Hepatocyte (in vitro differentiated cells): ENCODE measurements around the gene FBLN1. TPM values are rescaled to one million over a fixed set of nuclear protein-coding genes. Genes with fewer than 3 reads are reported as not detected.

Experiments
- DNase-seq: peaks from one replicate; pipeline ENCODE4 v3.0.0-alpha.2; 2016; ENCODE audit warnings: low spot score
- H2AFZ ChIP-seq: fragments of 200-600 bp; sonication (generic); 2 replicates; pipeline ENCODE4 v1.6.0; 2016; ENCODE audit warnings: antibody characterized with exemption, mild to moderate bottlenecking
- H3K27ac ChIP-seq: fragments of 200-600 bp; sonication (generic); 2 replicates; pipeline ENCODE4 v1.5.1; 2016; ENCODE audit warnings: mild to moderate bottlenecking
- H3K27me3 ChIP-seq: fragments of 200-600 bp; sonication (generic); 2 replicates; pipeline ENCODE4 v1.6.1; 2016
- H3K36me3 ChIP-seq: fragments of 200-600 bp; sonication (generic); replicated peaks from 2 replicates; pipeline ENCODE4 v1.5.1; 2016; ENCODE audit warnings: low read depth; ENCODE audit not compliant: insufficient read depth
- H3K4me1 ChIP-seq: fragments of 200-600 bp; sonication (generic); 2 replicates; pipeline ENCODE4 v1.5.1; 2016; ENCODE audit warnings: mild to moderate bottlenecking, moderate library complexity; ENCODE audit not compliant: insufficient read depth
- H3K4me2 ChIP-seq: fragments of 200-600 bp; sonication (generic); 2 replicates; pipeline ENCODE4 v1.6.0; 2016
- H3K4me3 ChIP-seq: fragments of 200-600 bp; sonication (generic); 2 replicates; pipeline ENCODE4 v1.5.1; 2016; ENCODE audit warnings: mild to moderate bottlenecking
- H3K79me2 ChIP-seq: fragments of 200-600 bp; sonication (generic); 2 replicates; pipeline ENCODE4 v1.6.0; 2017; ENCODE audit warnings: mild to moderate bottlenecking
- H3K9me2 ChIP-seq: fragments of 200-600 bp; sonication (generic); replicated peaks from 2 replicates; pipeline ENCODE4 v1.6.0; 2017; ENCODE audit warnings: mild to moderate bottlenecking; ENCODE audit not compliant: insufficient read depth
- H3K9me3 ChIP-seq: fragments of 200-600 bp; sonication (generic); 2 replicates; pipeline ENCODE4 v1.5.1; 2016; ENCODE audit warnings: low read depth, mild to moderate bottlenecking
- H4K20me1 ChIP-seq: fragments of 200-600 bp; sonication (generic); 2 replicates; pipeline ENCODE4 v1.6.0; 2016; ENCODE audit warnings: mild to moderate bottlenecking; ENCODE audit not compliant: insufficient read depth, poor library complexity, severe bottlenecking
- EZH2 ChIP-seq: fragments of 200-600 bp; sonication (generic); IDR thresholded peaks from 2 replicates; pipeline ENCODE4 v1.6.1; 2016; ENCODE audit warnings: antibody characterized with exemption, mild to moderate bottlenecking, borderline replicate concordance
- EZH2phosphoT487 ChIP-seq: fragments of 200-600 bp; sonication (generic); IDR thresholded peaks from one replicate; pipeline ENCODE4 v1.6.1; 2018; ENCODE audit warnings: antibody characterized with exemption, mild to moderate bottlenecking, low read depth, moderate library complexity; ENCODE audit not compliant: unreplicated experiment, severe bottlenecking
- WGBS: methylation state at CpG from one replicate; pipeline ENCODE4 v1.1.6; 2016; ENCODE audit warnings: low lambda C conversion rate; ENCODE audit errors: missing lambda C conversion rate; 5-methylcytosine and 5-hydroxymethylcytosine counted together
- polyA plus RNA-seq: library from polyadenylated mRNA; unstranded; fragments of >200 nt; fragmentation: Nextera tagmentation; extraction: Ambion mirVana; gene quantifications from 2 replicates; pipeline ENCODE4 v1.2.1, GENCODE V29; 2016
- total RNA-seq: library from RNA; depleted of rRNA; stranded (reverse); fragments of >200 nt; gene quantifications from 2 replicates; pipeline ENCODE4 v1.2.3, GENCODE V29; 2014
- TF ChIP-seq, protein P1 (sequence below): fragments of 200-600 bp; sonication (generic); IDR thresholded peaks from 2 replicates; pipeline ENCODE4 v1.5.1; 2016; ENCODE audit warnings: antibody characterized with exemption, mild to moderate bottlenecking; ENCODE audit not compliant: poor library complexity

FBLN1 gene
- total and polyA plus RNA-seq, 2 experiments from 2014 or later, result 201 to 669 TPM

DNA sequence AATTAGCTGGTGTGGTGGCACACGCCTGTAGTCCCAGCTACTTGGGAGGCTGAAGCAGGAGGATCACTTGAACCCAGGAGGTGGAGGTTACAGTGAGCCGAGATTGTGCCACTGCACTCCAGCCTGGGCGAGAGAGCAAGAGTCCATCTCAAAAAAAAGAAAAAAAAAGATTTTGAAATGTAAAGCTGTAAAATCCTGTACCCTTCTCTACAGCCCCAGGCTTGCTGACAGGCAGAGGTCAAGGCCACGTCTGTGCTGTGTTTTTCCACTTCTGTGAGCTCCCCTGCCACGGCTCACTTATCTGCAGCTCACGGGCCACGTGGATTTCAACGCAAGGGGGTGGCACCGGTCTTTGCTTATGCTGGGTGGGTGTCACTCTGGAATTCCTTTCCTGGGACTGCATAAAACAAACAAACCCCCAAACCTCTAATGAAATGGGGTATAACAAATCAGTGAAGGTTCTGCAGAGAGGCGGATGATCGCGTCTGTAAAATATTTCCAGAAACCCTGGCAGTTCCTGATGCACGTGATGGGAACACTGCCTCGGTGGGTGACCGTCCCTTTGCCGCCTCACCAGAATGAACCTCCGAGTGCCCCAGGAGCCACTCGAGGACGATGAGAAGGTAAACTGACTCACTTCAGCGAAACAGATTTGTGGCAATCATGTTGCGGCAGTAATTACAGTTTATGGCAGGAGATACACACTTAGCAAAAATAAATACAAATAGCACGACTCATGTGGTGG lies 125.0 kb downstream of the FBLN1 start:
- no peaks in the 10 kb centered on the region for H3K36me3 ChIP-seq
- H3K4me1 ChIP-seq, result peaks cover 5% of the 10 kb centered on the region
- no peak for TF ChIP-seq EZH2phosphoT487
- no peak for TF ChIP-seq EZH2
- TF ChIP-seq, protein P1, sequence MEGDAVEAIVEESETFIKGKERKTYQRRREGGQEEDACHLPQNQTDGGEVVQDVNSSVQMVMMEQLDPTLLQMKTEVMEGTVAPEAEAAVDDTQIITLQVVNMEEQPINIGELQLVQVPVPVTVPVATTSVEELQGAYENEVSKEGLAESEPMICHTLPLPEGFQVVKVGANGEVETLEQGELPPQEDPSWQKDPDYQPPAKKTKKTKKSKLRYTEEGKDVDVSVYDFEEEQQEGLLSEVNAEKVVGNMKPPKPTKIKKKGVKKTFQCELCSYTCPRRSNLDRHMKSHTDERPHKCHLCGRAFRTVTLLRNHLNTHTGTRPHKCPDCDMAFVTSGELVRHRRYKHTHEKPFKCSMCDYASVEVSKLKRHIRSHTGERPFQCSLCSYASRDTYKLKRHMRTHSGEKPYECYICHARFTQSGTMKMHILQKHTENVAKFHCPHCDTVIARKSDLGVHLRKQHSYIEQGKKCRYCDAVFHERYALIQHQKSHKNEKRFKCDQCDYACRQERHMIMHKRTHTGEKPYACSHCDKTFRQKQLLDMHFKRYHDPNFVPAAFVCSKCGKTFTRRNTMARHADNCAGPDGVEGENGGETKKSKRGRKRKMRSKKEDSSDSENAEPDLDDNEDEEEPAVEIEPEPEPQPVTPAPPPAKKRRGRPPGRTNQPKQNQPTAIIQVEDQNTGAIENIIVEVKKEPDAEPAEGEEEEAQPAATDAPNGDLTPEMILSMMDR, result no peak
- H3K27ac ChIP-seq, result no peak overlapping the region
- DNase-seq, result no peak
- 73% methylated on average over 22 of the region's 22 CpGs for WGBS
- H3K4me3 ChIP-seq, result no peak overlapping the region
- no peaks in the 10 kb centered on the region for H3K27me3 ChIP-seq
- H3K9me3 ChIP-seq, result no peaks in the 10 kb centered on the region
- H3K9me2 ChIP-seq, result no peaks in the 10 kb centered on the region
- H2AFZ ChIP-seq, result no peak overlapping the region
- H4K20me1 ChIP-seq, result no peaks in the 10 kb centered on the region
- no peaks in the 10 kb centered on the region for H3K79me2 ChIP-seq
- no peak overlapping the region for H3K4me2 ChIP-seq

DNA sequence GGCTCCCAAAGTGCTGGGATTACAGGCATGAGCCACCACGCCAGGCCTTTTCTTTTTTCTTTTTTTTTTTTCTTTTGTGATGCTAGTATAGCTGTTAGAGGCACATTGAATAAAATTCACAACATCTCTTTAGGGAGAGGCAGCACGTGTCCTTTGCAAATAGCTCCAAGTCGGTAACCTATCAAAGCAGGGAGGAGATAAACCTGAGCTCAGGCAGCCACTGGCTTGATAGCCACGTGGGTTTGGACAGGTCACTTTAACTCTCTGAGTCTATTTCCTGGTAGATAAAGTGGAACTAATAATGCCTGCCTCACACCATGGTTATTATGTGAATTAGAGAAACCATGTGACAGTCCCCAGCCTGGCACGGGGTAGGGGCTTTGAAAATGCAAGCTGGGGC lies 125.8 kb downstream of the FBLN1 start:
- Histone ChIP-seq H3K9me2 (no peaks in the 10 kb centered on the region), H3K4me1 (peaks cover 5% of the 10 kb centered on the region), H3K27me3 (no peaks in the 10 kb centered on the region), H3K4me2 (no peak overlapping the region), H4K20me1 (no peaks in the 10 kb centered on the region), H3K9me3 (no peaks in the 10 kb centered on the region), H3K27ac (no peak overlapping the region), H2AFZ (no peak overlapping the region), H3K79me2 (no peaks in the 10 kb centered on the region), H3K4me3 (no peak overlapping the region), H3K36me3 (no peaks in the 10 kb centered on the region)
- 39% methylated on average over 5 of the region's 5 CpGs for WGBS
- no peak for TF ChIP-seq EZH2
- TF ChIP-seq EZH2phosphoT487, result no peak
- TF ChIP-seq, protein P1, result no peak
- peak; percentile 50 for DNase-seq

DNA sequence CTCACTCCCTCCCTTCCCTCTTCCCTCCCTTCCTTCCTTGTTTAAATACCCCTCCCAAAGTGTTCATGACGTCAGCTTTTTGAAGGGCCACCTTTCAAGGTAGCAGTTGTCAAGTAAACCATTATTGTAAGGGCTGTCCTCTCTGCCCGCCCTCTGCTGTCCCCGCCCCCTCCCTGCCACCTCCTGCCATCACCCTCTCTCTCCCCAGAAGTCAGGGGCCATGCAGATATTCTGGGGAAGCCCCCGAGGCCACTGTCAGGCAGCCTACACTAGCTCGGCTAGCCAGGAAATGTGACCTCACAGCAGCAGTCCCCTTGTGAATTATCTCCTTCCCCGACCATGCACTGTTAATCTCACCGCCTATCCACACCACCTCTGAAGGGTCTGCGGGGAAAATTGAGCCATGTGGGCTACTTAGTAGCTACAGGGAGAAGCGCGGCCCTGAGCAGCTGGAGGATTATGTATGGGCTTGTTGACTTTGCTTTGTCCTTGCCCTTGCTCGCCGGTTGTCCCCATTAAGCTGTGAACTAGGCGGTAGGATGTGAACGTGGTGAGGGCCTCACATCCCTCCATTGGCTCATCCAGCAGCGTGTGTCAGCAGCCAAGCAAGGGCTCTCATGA lies 126.9 kb downstream of the FBLN1 start:
- no peaks in the 10 kb centered on the region for H3K79me2 ChIP-seq
- no peak for TF ChIP-seq EZH2
- TF ChIP-seq, protein P1, result no peak
- no peak for TF ChIP-seq EZH2phosphoT487
- no peaks in the 10 kb centered on the region for H3K27me3 ChIP-seq
- WGBS, result 39% methylated on average over 15 of the region's 15 CpGs
- no peaks in the 10 kb centered on the region for H4K20me1 ChIP-seq
- H3K9me2 ChIP-seq, result no peaks in the 10 kb centered on the region
- peak; percentile 23 for DNase-seq
- no peaks in the 10 kb centered on the region for H3K9me3 ChIP-seq
- no peaks in the 10 kb centered on the region for H3K36me3 ChIP-seq
- H3K4me1 ChIP-seq, result peaks cover 5% of the 10 kb centered on the region
- no peak overlapping the region for H3K27ac ChIP-seq
- H2AFZ ChIP-seq, result no peak overlapping the region
- H3K4me3 ChIP-seq, result no peak overlapping the region
- H3K4me2 ChIP-seq, result no peak overlapping the region
